ENCODE results near the gene CDO1. TPM values are rescaled to one million over a fixed set of nuclear protein-coding genes. Genes with fewer than 3 reads are reported as not detected.

CDO1 gene
- total RNA-seq, 1 experiment from 2014 or later, result 0.42 TPM

DNA sequence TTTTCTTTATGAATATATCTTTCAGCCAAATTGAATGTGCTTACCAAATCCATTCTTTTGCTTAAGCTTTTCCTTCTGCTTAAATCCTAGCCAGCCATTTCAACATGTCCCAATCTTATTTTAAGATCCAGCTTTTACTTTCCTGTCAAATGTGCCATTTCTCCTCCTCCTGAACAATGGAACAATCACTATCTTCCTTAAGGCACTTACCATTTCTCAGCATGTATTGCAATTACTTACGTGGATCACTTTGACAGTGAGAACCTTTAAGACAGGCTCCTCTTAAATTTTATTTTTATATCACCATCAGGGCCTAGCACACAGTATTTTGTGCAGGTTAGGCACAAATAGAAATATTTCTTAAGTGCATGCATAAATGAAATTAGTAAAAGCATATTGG lies 4.4 kb upstream of the CDO1 start:
- Mint-ChIP-seq H3K9me3 (ENCODE audit: unreplicated experiment) (peaks cover 10% of the 10 kb centered on the region), H3K27ac (ENCODE audit: low read depth, unreplicated experiment) (no peak overlapping the region), H3K4me1 (ENCODE audit: insufficient read depth, unreplicated experiment) (no peaks in the 10 kb centered on the region), H3K27me3 (ENCODE audit: insufficient read depth, unreplicated experiment) (no peaks in the 10 kb centered on the region), H3K4me3 (ENCODE audit: unreplicated experiment) (no peak overlapping the region), H3K36me3 (ENCODE audit: insufficient read depth, unreplicated experiment) (no peaks in the 10 kb centered on the region)
- POLR2A ChIA-PET, result no interaction called here
- no peak for DNase-seq (ENCODE audit: unreplicated experiment)
- TF ChIP-seq, protein P1, sequence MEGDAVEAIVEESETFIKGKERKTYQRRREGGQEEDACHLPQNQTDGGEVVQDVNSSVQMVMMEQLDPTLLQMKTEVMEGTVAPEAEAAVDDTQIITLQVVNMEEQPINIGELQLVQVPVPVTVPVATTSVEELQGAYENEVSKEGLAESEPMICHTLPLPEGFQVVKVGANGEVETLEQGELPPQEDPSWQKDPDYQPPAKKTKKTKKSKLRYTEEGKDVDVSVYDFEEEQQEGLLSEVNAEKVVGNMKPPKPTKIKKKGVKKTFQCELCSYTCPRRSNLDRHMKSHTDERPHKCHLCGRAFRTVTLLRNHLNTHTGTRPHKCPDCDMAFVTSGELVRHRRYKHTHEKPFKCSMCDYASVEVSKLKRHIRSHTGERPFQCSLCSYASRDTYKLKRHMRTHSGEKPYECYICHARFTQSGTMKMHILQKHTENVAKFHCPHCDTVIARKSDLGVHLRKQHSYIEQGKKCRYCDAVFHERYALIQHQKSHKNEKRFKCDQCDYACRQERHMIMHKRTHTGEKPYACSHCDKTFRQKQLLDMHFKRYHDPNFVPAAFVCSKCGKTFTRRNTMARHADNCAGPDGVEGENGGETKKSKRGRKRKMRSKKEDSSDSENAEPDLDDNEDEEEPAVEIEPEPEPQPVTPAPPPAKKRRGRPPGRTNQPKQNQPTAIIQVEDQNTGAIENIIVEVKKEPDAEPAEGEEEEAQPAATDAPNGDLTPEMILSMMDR (IDR thresholded peaks at IDR 0.05; ENCODE audit: unreplicated experiment), result no peak
- intact Hi-C loops (cut with micrococcal nuclease), result no loop called here
- CTCF ChIA-PET, result interaction anchor here (0.5 to 1.4 kb wide), 4 partner anchors 10 to 222 kb away, joined by 3 read pairs; no protein-coding TSS in a partner anchor
- no TSS peak for BruUV-seq (replicated peaks)

DNA sequence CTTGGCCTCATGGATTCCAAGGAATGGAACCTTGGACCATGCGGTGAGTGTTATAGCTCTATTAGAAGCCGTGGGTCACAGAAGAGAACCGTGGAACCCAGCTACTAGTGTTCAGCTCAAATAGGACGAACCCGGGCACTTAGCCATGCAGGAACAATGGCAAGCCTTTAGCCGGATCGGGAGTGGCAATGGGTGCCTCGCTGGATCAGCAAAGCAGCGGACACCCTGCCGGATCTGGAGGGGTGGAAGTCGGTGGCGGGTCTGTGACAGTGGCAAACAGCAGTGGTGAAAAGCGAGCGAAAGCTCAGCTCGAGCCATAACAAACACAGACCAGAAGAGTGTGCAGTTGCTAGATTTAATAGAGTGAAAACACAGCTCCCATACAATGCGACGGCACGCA lies 2.4 kb upstream of the CDO1 start:
- no peaks in the 10 kb centered on the region for H3K4me1 Mint-ChIP-seq (ENCODE audit: insufficient read depth, unreplicated experiment)
- ChIA-PET CTCF (interaction anchor here (1.1 to 1.6 kb wide), 2 partner anchors 10 to 21 kb away, joined by 3 read pairs; no protein-coding TSS in a partner anchor), POLR2A (no interaction called here)
- H3K4me3 Mint-ChIP-seq (ENCODE audit: unreplicated experiment), result no peak overlapping the region
- DNase-seq (ENCODE audit: unreplicated experiment), result no peak
- intact Hi-C loops (cut with micrococcal nuclease), result no loop called here
- TF ChIP-seq, protein P1 (IDR thresholded peaks at IDR 0.05; ENCODE audit: unreplicated experiment), result no peak
- no peak overlapping the region for H3K27ac Mint-ChIP-seq (ENCODE audit: low read depth, unreplicated experiment)
- H3K9me3 Mint-ChIP-seq (ENCODE audit: unreplicated experiment), result no peaks in the 10 kb centered on the region
- peaks cover 12% of the 10 kb centered on the region for H3K27me3 Mint-ChIP-seq (ENCODE audit: insufficient read depth, unreplicated experiment)
- H3K36me3 Mint-ChIP-seq (ENCODE audit: insufficient read depth, unreplicated experiment), result no peaks in the 10 kb centered on the region
- no TSS peak for BruUV-seq (replicated peaks)

DNA sequence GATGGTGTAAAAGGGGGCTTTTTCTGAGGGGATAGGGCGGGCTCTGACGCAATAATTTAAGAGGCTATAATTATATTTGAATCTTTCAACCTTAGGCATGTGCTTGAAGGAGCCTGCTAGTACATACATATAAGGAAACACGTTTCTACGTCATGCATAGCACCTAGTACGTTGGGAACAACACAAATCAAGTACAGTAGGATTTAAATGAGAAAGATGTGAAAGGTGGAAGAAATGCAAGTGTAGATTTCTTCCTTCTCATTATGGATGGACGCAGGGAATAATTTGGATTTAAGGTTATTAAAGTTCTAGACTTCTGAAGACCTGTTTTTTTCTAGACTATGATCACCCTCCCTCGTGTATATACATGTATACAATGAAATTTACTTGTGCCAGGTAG lies 927 bp upstream of the CDO1 start:
- Mint-ChIP-seq H3K27ac (ENCODE audit: low read depth, unreplicated experiment) (no peak overlapping the region), H3K27me3 (ENCODE audit: insufficient read depth, unreplicated experiment) (peaks cover 12% of the 10 kb centered on the region), H3K4me1 (ENCODE audit: insufficient read depth, unreplicated experiment) (no peaks in the 10 kb centered on the region), H3K36me3 (ENCODE audit: insufficient read depth, unreplicated experiment) (no peaks in the 10 kb centered on the region), H3K9me3 (ENCODE audit: unreplicated experiment) (no peaks in the 10 kb centered on the region), H3K4me3 (ENCODE audit: unreplicated experiment) (no peak overlapping the region)
- BruUV-seq (replicated peaks), result no TSS peak
- CTCF ChIA-PET, result no interaction called here
- POLR2A ChIA-PET, result no interaction called here
- no peak for DNase-seq (ENCODE audit: unreplicated experiment)
- TF ChIP-seq, protein P1 (IDR thresholded peaks at IDR 0.05; ENCODE audit: unreplicated experiment), result no peak
- intact Hi-C loops (cut with micrococcal nuclease), result no loop called here

DNA sequence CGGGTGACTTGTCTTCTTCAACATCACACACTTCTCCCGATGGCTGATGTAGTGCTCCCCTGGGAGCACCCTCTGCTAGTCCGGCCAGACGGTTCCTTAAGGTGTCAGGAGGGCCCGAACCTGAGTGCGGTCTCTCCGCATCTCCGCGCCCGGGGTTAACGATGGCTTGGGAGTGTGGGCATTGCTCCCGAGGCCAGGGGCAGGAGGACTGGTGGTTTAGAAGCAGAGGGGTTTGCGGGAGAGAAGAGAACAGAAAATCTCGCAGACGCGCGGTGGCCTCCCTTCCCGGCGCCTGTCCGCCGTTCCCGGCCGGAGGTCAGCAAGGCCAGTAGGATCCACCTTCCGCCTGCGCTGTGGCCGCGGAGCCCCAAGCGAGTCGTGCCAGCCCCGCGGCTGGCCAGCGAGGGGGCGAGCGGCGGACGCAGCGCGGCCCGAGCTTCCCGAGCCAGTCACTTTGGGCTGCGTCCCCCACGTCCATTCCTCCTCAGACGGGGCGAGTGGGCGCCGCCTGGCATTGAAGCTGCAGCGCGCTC lies 700 bp downstream of the CDO1 start:
- intact Hi-C loops (cut with micrococcal nuclease), result no loop called here
- ChIA-PET CTCF (interaction anchor here (0.6 to 1.0 kb wide), 2 partner anchors 16 to 24 kb away, joined by 4 read pairs; no protein-coding TSS in a partner anchor), POLR2A (interaction anchor here (0.7 kb wide), 1 partner anchor 11 kb away, joined by 3 read pairs; no protein-coding TSS in a partner anchor)
- Mint-ChIP-seq H3K4me3 (ENCODE audit: unreplicated experiment) (peak overlapping the region; percentile 71), H3K27me3 (ENCODE audit: insufficient read depth, unreplicated experiment) (peaks cover 12% of the 10 kb centered on the region), H3K36me3 (ENCODE audit: insufficient read depth, unreplicated experiment) (no peaks in the 10 kb centered on the region), H3K4me1 (ENCODE audit: insufficient read depth, unreplicated experiment) (no peaks in the 10 kb centered on the region), H3K9me3 (ENCODE audit: unreplicated experiment) (no peaks in the 10 kb centered on the region), H3K27ac (ENCODE audit: low read depth, unreplicated experiment) (no peak overlapping the region)
- no peak for DNase-seq (ENCODE audit: unreplicated experiment)
- TF ChIP-seq, protein P1 (IDR thresholded peaks at IDR 0.05; ENCODE audit: unreplicated experiment), result no peak
- no TSS peak for BruUV-seq (replicated peaks)

Data from MCF 10A (cell line).